ENCODE data around the gene FOXE1.

The FOXE1 gene

DNA sequence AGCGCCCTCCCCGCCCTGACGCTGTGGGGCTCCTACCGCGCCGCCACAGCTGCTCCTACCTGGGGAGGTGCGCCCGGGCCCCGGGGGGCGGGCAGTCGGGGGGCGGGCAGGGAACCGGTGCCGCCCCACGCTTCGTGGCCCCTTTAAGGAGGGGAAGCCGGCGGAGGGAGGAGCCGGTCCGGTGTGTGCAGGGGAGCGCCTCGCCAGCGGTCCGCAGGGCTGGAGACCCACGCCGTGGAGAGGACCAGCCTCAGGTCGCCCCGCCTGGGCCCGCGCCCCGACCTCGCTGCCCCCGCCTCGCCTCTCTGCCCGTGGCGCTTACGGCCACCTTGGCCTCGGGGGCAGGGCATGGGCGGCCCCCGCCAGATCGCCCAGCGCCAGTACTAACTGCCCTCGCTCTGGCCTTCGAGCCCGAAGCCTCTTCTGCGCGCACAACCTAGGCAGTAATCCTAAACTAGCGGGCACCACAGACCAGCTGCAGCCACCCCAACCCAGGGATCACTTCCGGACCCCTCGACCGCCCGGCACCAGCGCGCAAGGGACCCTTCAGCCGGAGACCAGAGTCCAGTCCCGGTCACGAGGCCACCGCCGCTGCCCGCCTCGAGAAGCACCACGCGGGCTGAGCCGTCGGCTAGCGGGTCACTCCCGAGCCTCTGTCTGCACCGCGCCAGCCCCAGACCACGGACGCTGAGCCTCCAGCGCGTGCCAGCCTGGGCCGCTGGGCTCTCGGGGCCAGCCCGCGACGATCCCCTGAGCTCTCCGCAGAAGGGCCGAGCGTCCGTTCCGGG is at the start of gene FOXE1:
Gene FOXE1, plus strand, starts transcription at position 171 of the 788 bp plus-strand sequence. CDS start 689 bp downstream, outside the sequence.
- no peak for DNase-seq (ENCODE audit: low spot score)

DNA sequence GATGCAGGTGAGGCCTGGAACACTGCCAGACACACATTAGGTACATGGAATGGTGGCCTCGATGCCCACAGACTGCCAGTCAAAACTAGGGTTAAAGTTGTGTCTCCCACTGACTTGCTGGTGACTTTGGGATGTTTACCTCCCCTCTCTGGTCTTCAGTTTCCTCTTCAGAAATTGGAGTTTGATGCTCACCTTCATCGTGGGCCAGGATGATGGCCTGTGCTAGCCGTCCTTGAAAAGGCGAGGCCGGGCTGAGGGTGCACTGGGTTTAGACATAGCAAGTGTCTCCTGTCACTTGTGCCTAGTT is 49.0 kb upstream of the FOXE1 start:
- DNase-seq (ENCODE audit: low spot score): no peak

DNA sequence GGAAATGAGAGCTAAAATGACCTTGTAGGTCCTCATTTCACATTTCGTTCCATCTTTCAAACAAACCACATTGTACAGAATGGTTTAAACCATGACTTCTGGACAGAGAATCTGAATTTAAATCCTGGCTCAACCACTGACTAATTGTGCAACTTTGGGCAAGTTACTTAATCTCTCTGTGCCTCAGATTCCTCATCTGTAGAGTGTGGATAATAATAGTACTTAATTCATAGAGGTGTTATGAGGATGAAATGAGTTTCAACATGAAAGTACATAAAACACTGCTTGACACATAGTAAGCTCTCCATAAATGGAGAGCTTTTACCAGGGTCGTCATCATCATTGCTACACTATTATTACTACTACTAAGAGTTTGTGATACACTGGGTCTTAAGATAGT is 46.3 kb upstream of the FOXE1 start:
- DNase-seq (ENCODE audit: low spot score): no peak

DNA sequence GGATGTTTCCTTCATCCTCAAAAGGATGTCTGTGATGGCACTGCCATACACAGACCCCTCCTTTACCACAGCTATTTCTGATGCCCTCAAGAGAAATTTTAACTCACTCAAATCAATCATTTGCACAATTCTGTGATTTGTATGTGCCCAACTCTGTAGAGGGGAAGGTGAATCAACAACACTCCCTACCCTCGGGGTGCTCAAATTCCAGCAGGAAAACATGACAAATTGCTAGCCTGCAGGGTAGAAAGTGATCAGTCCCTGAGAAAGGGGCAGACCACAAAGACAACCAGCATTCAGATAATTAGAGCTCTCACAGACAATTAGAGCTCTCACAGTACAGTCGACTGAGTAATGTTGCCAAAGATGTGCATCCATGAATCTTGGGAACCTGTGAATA is 45.3 kb upstream of the FOXE1 start:
- DNase-seq (ENCODE audit: low spot score): no peak

DNA sequence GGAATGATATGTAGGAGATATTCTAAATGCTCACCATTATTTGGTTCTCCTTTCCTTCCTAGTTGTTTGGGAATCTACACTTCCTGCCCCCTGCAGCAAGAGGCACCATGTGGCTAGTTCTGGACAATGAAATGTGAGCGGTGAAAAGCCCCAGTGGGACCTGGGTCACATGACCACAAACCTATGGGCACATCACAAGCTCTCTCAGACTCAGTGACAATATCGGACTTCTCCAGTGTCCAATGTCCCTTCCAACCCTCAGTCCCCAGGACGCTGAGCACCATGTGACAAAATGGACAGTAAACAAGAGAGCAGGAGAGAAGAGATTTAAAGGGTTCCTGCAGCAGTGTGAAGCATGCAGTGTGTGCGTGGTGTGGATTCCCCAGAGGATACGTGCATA is 44.6 kb upstream of the FOXE1 start:
- no peak for DNase-seq (ENCODE audit: low spot score)

DNA sequence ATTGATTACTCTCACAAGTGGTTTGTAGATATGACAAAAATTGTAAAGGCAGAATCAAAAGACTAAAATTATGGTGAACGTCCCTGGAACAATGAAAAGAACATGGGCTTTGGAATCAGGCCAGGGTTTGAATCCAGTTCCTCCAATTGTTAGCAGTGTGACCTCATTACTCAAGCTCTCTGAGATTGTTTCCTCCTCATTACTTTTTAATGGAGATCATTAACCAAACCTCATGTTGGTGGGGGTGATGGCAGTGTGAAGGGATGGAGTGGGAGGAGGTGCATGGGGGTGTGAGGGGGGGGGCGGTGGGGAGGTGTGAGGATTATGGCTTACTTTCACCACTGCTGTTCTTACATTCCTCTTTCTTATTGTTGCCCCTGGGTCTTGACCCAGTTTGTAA is 44.1 kb upstream of the FOXE1 start:
- DNase-seq (ENCODE audit: low spot score): no peak

DNA sequence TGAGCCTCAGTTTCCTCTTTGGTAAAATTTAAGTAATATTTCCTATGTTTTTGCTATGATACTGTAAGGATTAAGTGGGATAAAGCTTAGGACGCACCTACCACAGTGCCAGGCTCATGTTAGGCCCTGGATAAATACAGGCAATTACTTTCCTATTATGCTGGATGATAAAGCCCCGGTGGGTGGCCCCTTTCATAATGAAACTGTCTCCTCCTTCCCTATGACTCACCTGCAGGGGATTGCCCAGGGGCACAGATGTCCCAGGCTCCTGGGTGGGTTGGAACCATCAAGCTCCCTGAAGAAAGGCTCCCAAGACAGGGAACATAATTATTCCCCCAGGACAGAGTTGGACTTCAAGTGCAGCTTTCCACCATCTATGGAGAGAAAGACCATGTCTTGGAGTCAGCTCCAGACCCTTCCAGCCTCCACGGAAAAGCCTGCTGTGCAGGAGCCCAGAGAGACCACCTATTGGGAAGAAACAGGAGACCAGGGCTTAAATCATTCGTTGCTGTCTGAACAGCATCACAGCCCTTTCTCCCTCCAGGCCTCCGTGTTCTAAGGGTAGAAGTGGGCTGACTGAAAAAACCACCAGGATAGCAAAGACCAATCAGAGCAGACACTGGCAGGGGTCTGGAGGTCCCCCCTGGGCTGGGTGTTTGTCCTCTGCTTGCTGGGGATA is 43.2 kb upstream of the FOXE1 start:
- no peak for DNase-seq (ENCODE audit: low spot score)

DNA sequence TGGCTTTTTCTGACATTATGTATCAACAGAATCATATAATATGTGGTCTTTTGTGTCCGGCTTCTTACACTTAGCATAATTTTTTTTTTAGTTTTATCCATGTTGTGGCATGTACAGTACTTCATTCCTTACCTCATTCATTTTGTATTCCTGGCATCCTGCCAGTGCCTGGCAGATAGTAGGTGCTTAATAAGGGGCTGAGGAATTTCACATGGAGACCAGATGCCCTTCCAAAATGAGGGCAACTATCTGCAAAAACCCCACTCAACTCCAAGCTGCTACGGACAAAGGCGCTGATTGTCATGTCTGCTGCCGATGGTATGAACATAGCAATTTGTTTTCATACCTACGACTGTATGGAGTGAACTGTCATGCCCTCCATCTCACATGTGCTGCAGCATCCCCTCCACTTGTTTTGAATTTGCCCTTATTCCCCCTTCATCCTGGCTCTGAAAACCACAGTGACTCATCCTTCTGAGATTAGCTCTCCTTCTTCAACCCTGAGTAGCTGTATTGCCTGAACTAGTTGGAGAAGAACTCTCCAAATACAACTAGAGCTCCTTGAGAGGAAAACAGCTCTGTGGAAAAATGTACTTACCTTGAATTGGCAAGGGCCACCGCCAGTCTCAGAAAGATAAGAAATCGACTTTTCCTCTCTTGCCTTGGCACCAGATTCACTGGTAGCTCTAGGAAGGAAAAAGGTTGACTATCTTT is 41.3 kb upstream of the FOXE1 start:
- no peak for DNase-seq (ENCODE audit: low spot score)

DNA sequence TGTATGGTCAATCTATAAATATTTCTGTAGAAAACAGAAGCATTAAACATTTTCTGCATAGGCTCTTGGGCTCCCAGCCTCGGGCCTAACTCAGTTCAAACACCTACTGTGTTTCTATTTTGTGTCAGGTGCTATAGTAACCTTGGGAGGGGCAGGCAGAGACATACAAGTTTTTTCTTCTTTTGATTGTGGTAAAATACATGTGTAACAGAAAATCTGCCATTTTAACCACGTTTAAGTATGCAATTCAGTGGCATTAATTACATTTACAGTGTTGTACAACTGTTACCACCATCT is 40.8 kb upstream of the FOXE1 start:
- DNase-seq (ENCODE audit: low spot score): no peak

DNA sequence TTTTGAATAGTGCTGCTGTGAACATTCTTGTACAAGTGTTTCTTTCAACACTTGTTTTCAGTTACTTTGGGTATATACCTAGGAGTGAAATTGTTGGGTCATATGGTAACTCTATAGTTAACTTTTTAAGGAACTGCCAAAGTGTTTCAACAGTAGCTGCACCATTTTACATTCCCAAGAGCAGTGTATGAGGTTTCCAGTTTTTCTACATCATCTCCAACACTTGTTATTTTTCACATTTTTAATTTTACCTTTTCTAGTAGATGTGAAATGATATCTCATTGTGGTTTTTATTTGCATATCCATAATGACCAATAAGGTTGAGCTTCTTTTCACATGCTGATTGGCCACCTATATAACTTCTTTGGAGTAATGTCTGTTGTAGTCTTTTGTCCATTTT is 40.0 kb upstream of the FOXE1 start:
- DNase-seq (ENCODE audit: low spot score): no peak

DNA sequence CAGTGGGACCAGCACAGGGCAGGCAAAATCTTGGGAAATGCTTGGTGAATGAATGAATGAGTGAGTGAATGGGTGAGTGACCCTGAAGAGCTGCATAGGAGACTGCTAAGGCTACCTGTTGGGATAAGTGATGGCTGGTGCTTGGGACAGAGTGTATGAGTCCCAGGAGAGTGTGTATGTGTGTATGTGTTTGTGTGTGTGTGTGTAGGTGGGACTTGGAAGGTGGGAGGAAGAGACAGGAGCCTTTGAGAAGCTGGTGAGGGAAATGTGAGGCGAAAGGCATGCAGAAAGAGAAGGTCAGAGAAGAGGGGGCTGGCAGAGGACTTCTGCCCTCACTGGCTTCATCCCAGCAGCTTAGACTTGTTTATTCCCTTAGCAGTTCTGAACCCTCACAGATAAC is 33.3 kb upstream of the FOXE1 start:
- DNase-seq (ENCODE audit: low spot score): no peak

DNA sequence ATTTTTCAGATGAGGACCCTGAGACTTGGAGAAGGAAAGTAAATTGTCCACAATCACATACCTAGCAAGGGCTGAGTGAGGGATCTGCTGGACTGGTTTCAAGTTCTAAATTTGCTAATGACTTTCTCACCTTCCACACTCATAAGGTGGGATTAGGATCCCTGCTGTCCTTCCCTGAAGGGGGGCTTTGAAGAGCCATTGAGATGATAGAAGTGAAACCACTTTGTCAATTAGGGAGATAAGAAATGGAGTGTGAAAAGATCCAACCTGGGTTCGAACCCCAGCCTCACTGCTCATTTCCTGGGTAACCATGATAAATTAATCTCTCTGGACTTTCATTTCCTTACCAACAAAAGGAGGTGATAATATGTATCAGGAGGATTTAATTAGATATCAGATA is 32.7 kb upstream of the FOXE1 start:
- DNase-seq (ENCODE audit: low spot score): no peak

DNA sequence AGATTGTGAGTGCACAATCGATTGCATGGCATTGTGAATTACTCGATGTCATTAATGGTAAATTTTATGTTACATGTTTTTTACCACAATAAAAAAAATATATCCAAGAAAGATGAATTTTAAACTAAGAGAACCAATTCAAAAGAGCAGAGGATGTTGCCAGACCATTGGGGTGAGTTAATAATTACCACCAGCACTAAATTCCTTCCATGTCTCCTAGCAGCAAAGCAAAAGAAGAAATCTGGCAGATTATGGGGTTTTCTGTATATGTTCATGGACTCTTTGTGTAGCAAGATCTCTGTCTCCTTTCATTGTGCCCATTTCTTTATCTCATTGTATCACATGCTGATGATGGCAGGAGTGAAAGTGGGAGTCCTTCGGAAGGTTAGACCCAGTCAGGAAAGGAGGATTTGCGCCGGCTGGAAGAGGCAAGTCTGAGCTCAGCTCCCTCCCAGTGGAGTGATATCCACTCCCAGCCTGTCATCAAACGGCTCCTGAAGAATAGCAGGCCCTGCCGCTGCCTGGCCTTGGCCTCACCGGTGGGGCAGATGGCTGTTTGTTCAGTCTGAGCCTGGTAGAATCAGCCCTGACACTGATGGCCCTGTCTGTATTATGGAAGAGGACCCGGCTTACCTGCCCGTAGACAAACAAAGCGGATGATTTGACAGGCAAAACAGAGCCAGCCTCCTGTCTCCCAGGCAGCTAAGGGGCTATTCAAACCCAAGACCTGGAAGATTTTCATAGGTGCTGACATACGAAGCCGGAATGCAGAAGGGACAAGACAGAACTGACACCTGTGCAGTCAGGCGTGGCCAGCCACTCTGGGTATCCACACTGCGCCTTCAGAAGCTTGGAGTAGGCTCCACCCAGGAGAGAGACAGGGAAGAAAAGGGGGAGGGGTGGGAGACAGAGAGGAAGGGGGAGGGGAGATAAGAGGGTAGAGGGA is 21.9 kb upstream of the FOXE1 start:
- DNase-seq (ENCODE audit: low spot score): no peak

DNA sequence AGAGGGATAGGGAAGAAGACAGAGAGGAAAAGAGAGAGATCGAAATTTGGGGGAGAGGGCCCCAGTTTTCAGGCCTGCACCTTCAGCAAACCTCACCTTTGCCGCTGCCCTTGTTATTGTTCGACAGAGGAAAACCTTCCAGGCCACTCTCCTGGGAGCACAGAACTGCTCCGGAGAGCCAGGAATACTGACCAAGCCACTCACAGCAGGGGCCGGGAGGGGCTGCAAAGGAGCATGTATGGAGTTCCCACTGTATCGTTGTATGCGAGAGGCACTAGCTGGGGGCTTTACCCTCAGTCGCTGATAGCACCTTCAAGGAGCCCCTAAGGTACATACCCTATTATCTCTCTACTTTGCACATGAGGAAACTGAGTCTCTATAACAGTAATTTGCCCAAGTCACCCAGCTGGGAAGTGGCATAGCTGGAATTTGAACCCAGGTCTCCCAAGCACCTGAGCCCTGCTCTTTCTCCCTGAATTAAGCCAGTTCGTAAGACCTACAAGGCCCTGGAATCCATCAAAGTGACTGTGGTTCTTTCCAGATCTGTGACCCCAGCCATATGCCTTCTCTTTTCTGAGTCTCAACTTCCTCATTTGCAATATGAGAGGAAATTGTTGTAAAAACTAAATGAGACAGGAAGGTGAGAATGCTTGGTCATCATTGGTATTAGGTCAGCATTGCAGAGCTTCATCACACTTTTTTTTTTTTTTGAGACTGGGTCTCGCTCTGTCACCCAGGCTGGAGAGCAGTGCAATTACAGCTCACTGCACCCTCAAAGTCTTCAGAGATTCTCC is 21.0 kb upstream of the FOXE1 start:
- no peak for DNase-seq (ENCODE audit: low spot score)

DNA sequence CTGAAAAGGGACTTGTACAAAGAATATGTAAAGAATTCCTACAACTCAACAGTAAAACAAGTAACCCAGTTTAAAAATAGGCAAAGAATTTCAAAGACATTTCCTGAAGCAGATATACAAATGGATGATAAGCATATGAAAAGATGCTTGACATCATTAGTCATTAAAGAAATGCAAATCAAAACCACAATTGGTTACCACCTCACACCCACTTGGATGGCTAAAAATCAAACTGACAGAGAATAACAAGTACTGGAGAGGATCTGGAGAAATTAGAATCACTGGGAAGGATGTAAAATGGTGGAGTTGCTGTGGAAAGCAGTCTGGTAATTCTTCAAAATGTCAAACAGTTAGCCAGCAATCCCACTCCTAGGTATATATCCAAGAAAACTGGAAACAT is 12.5 kb upstream of the FOXE1 start:
- DNase-seq (ENCODE audit: low spot score): no peak

DNA sequence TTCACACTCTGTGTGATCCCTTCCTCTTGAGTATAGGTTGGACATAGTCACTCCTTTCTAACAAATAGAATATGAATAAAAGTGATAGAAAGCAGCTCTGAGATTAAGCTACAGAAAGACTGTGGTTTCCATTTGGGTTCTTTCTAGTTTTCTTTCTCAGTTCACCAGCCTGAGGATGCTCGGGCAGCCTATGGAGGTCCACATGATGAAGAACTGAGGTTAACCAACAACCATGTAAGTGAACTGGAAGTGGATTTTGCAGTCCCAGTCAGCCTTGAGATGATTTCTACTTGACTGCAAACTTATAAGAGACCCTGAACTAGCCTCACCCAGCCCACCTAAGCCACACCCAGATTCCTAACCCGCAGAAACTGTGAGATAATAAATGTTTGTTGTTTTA is 10.1 kb upstream of the FOXE1 start:
- DNase-seq (ENCODE audit: low spot score): no peak

DNA sequence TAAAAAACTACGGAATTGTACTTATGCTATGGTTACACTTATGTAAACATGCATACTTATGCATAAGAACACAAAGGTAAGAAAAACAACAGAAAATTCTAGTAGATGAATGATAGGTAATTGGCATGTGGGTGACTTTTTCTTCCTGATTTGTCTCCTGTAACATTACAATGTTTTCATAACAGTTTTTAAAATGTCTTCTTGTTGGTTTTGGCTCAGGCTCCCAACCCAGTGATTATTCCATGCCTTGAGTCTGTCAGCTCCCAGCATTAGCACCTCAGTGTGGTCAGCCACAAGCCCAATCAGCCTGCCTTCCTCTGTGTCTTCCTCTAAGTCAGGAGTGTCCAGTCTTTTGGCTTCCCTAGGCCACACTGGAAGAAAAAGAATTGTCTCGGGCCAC is 7.9 kb upstream of the FOXE1 start:
- no peak for DNase-seq (ENCODE audit: low spot score)

DNA sequence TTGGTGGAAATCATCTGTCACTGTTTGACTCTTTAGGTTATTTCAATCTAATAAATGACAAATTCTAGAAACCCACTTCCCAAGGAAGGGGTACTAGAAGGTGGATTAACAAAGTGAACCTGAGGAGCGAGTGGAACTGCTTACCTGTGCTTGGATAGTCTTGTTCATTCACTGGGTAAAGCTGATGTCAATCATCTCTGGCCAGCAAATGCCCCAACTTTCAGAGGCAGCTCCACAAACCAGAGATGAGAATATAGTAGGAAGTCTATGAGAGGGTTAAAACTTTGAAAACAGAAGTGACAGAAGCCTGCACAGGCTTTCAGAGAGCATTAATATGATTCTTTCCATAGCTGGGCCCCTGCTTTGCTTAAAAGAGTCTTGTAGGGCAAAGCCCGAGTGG is 7.3 kb upstream of the FOXE1 start:
- no peak for DNase-seq (ENCODE audit: low spot score)

DNA sequence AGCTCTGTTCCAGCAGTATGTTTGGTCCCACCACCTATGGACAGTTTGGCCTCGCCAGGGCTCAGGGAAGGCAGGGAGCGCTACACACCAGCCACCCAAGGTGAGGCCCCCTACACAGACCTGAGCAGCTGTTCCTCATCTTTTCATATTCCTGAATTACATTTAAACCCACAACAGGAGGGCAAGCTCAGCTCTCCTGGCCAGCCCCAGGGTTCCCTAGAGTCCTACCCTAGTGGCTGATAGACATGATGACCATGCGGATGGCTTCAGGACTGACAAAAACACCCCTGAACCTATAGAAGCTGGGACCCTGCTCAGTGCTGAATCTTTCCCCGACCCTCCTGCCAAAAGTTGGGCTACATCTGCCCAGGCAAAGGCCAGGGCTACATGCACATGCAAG is 6.7 kb upstream of the FOXE1 start:
- no peak for DNase-seq (ENCODE audit: low spot score)

DNA sequence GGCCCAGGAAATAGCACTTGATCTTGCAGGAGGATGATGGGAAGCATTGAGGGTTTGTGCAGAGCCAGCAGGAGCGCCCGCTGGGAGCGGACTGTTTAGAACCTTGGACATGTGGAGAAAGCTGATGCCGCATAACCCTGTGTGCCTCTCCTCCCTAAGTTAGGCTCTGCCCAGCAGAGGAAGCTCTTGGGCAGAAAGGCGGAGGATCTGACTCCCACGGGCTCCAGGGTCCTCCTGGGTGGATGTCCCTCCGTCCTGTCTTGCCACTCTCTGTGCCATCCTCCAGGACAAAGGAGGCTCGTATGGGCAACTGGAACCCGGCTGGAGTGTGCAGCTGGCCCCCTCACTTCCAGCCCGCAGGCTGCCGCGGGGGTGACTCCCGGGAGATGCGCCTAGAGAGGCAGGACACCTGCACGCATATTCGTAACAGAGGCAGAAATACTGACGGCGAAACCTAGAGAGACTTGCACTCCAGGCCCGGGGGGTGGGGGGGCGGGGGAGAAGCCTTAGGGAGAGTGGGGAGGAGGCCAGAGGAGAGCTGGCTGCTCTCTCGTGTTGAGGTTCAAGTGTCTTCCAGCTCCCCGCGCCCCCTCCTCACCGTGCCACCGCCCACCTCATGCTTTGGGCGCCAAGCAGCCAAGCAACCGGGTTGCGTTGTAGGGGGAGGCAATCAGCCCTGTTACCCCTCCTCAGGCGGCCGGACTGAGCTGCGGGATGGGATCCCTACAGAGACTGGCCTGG is 5.4 kb upstream of the FOXE1 start:
- no peak for DNase-seq (ENCODE audit: low spot score)

DNA sequence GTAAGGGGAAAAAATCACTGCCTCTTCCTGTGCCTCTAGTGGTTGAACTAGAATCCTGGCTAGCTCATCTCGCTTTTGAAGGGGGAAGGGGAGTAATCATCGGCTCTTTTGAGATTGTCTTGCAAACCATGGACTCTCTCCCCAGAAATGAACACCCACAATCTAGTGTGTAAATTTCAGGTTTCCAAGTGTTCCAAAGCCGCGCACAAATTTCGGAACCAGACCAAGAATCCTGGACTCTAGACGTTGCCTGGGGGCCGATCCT is 4.9 kb upstream of the FOXE1 start:
- no peak for DNase-seq (ENCODE audit: low spot score)
